GM21619 (cell line): Measurements from ENCODE around the gene CTNNA1.

Source experiments
- ATAC-seq: cut with Tn5 transposase; IDR thresholded peaks from one replicate; pipeline ENCODE4 v1.9.1; 2021; ENCODE audit not compliant: unreplicated experiment

The CTNNA1 gene

GRCh38 chr5:138849882-138850281, 96.7 kb downstream of the CTNNA1 start:
- ATAC-seq, result no peak

GRCh38 chr5:138850865-138851435, 97.7 kb downstream of the CTNNA1 start:
- ATAC-seq, result no peak

- ATAC-seq, result no peak
These were observed 99.9 kb downstream of the CTNNA1 start for GRCh38 chr5:138853132-138853531.

- ATAC-seq, result no peak
These were observed 113.8 kb downstream of the CTNNA1 start for GRCh38 chr5:138867011-138867410.

- ATAC-seq, result no peak
These were observed 115.8 kb downstream of the CTNNA1 start for GRCh38 chr5:138869038-138869437.

- no peak for ATAC-seq
These were observed 116.7 kb downstream of the CTNNA1 start for GRCh38 chr5:138869763-138870500.

- ATAC-seq, result no peak
These were observed 117.4 kb downstream of the CTNNA1 start for GRCh38 chr5:138870611-138871010.

GRCh38 chr5:138872841-138873465, 119.7 kb downstream of the CTNNA1 start:
- no peak for ATAC-seq

GRCh38 chr5:138873466-138874221, 120.4 kb downstream of the CTNNA1 start:
- ATAC-seq, result no peak

GRCh38 chr5:138874241-138874640, 121.0 kb downstream of the CTNNA1 start:
- no peak for ATAC-seq

- no peak for ATAC-seq
These were observed 121.7 kb downstream of the CTNNA1 start, which contains the start of gene LRRTM2 for GRCh38 chr5:138874771-138875551. Gene LRRTM2 (minus strand): TSS chr5:138875335. CDS start chr5:138874911, 424 bp downstream.

- ATAC-seq, result no peak
These were observed 122.3 kb downstream of the CTNNA1 start for GRCh38 chr5:138875552-138875875.

GRCh38 chr5:138875946-138876345, 122.7 kb downstream of the CTNNA1 start:
- no peak for ATAC-seq

- no peak for ATAC-seq
These were observed 123.6 kb downstream of the CTNNA1 start for GRCh38 chr5:138876811-138877210.

- no peak for ATAC-seq
These were observed 125.4 kb downstream of the CTNNA1 start for GRCh38 chr5:138878437-138879235.

- no peak for ATAC-seq
These were observed 130.0 kb downstream of the CTNNA1 start for GRCh38 chr5:138883211-138883610.

- ATAC-seq, result no peak
These were observed 130.9 kb downstream of the CTNNA1 start for GRCh38 chr5:138884094-138884493.

GRCh38 chr5:138884554-138884953, 131.3 kb downstream of the CTNNA1 start:
- no peak for ATAC-seq

- no peak for ATAC-seq
These were observed 136.8 kb downstream of the CTNNA1 start for GRCh38 chr5:138889994-138890393.

GRCh38 chr5:138890644-138891043, 137.4 kb downstream of the CTNNA1 start:
- no peak for ATAC-seq
